B cell (primary cell): ENCODE data around the gene RNF167. TPM values are rescaled to one million over a fixed set of nuclear protein-coding genes. Genes with fewer than 3 reads are reported as not detected.
A peak's percentile ranks its signal among the peaks of the same experiment; 100 is the strongest.

Source experiments
- ATAC-seq: fragments of 200-7000 bp; cut with Tn5 transposase; one replicate; pipeline ENCODE4 v1.10.0; 2021; ENCODE audit warnings: low read depth, mild to moderate bottlenecking, moderate number of reproducible peaks, moderate library complexity
- CTCF ChIA-PET: fragments of 350-600 bp; sonication (Branson Sonifier 250); formaldehyde crosslinking; loops from one replicate; lab custom pipeline; 2021; ENCODE audit warnings: antibody characterized with exemption, inconsistent platforms; lab: Charles Lee
- POLR2A ChIA-PET: fragments of 350-600 bp; sonication (Branson Sonifier 250); formaldehyde crosslinking; loops from one replicate; lab custom pipeline; 2021; ENCODE audit warnings: antibody characterized with exemption; lab: Charles Lee
- DNase-seq: peaks from one replicate; pipeline ENCODE4 v3.0.0; 2013
- H2AFZ ChIP-seq: 2 replicates; pipeline ENCODE4 v1.6.1; 2012; ENCODE audit warnings: mild to moderate bottlenecking, low read depth, low read length; ENCODE audit not compliant: insufficient read depth, poor library complexity, severe bottlenecking
- H3K27ac ChIP-seq, 2 donors: 1 replicate in 1 of 2; 2 replicates in 1 of 2; pipeline ENCODE4 v1.5.1; 2012 to 2013; ENCODE audit warnings: low read length in 2 of 2, mild to moderate bottlenecking in 2 of 2, moderate library complexity in 1 of 2
- H3K27me3 ChIP-seq, 4 experiments: fragments of 200-600 bp in 1 of 4; sonication (generic) in 1 of 4; replicated peaks in 1 of 4; 1 replicate in 2 of 4; 2 replicates in 2 of 4; pipeline versions ENCODE4 v1.6.1 to v1.7.0; 2013 to 2016; ENCODE audit warnings: low read length in 3 of 4, mild to moderate bottlenecking in 2 of 4, mixed read lengths in 1 of 4, moderate library complexity in 1 of 4; ENCODE audit not compliant: insufficient read depth in 4 of 4, control insufficient read depth in 3 of 4; ENCODE audit errors: control extremely low read depth in 1 of 4
- H3K36me3 ChIP-seq, 2 experiments: replicated peaks in 1 of 2; 1 replicate in 1 of 2; 2 replicates in 1 of 2; pipeline versions ENCODE4 v1.6.1 to v1.7.1; 2013; ENCODE audit warnings: low read length in 1 of 2; ENCODE audit not compliant: insufficient read depth in 2 of 2, control insufficient read depth in 1 of 2; ENCODE audit errors: control extremely low read depth in 1 of 2, extremely low read depth in 1 of 2
- H3K4me1 ChIP-seq, 2 donors: fragments of 200-600 bp in 1 of 2; sonication (generic) in 1 of 2; 1 replicate in 1 of 2; 2 replicates in 1 of 2; pipeline versions ENCODE4 v1.5.1 to v1.6.1; 2013 to 2017; ENCODE audit warnings: low read length in 2 of 2; ENCODE audit not compliant: control insufficient read depth in 2 of 2, insufficient read depth in 2 of 2
- H3K4me2 ChIP-seq: replicated peaks from 2 replicates; pipeline ENCODE3; 2012; ENCODE audit warnings: mild to moderate bottlenecking, low read depth, low read length; ENCODE audit not compliant: poor library complexity, severe bottlenecking
- H3K4me3 ChIP-seq, 5 experiments: fragments of 200-600 bp in 1 of 5; sonication (generic) in 1 of 5; 1 replicate in 3 of 5; 2 replicates in 2 of 5; pipeline versions ENCODE4 v1.5.1 to v1.7.0; 2011 to 2016; ENCODE audit warnings: low read length in 4 of 5, mild to moderate bottlenecking in 4 of 5, low read depth in 2 of 5, control low read depth in 1 of 5, moderate library complexity in 1 of 5; ENCODE audit not compliant: insufficient read depth in 1 of 5; ENCODE audit errors: control extremely low read depth in 1 of 5, extremely low read depth in 1 of 5
- H3K79me2 ChIP-seq: fragments of 200-600 bp; sonication (generic); one replicate; pipeline ENCODE4 v1.6.0; 2016; ENCODE audit warnings: low read length; ENCODE audit not compliant: control insufficient read depth, insufficient read depth
- H3K9ac ChIP-seq: fragments of 200-600 bp; sonication (generic); 2 replicates; pipeline ENCODE4 v1.6.1; 2017; ENCODE audit warnings: mild to moderate bottlenecking, low read length, moderate library complexity
- H3K9me3 ChIP-seq, 3 donors: one replicate each; pipeline versions ENCODE4 v1.6.1 to v1.7.1; 2013; ENCODE audit warnings: low read length in 2 of 3; ENCODE audit not compliant: control insufficient read depth in 2 of 3, insufficient read depth in 1 of 3; ENCODE audit errors: control extremely low read depth in 1 of 3
- H4K20me1 ChIP-seq: 2 replicates; pipeline ENCODE4 v1.6.0; 2012; ENCODE audit warnings: mild to moderate bottlenecking, low read length; ENCODE audit not compliant: insufficient read depth, control insufficient read depth, poor library complexity, severe bottlenecking
- H3K27ac Mint-ChIP-seq: one replicate; pipeline ENCODE4 v1.8.0; 2021; ENCODE audit warnings: mixed read lengths
- H3K27me3 Mint-ChIP-seq: one replicate; pipeline ENCODE4 v1.8.0; 2021; ENCODE audit warnings: mixed read lengths
- H3K4me1 Mint-ChIP-seq: one replicate; pipeline ENCODE4 v1.8.0; 2021; ENCODE audit warnings: mixed read lengths
- H3K4me3 Mint-ChIP-seq: one replicate; pipeline ENCODE4 v1.8.0; 2021; ENCODE audit warnings: mixed read lengths
- H3K9me3 Mint-ChIP-seq: one replicate; pipeline ENCODE4 v1.8.0; 2022; ENCODE audit warnings: mixed read lengths; ENCODE audit not compliant: insufficient read depth
- EZH2 ChIP-seq: IDR thresholded peaks from 2 replicates; pipeline ENCODE4 v1.6.1; 2012; ENCODE audit warnings: borderline replicate concordance, low read depth, mild to moderate bottlenecking, moderate library complexity, low read length; ENCODE audit not compliant: insufficient read depth, poor library complexity, severe bottlenecking
- WGBS: methylation state at CpG from one replicate; pipeline ENCODE4 v1.1.5; 2013; ENCODE audit warnings: missing lambda C conversion rate; ENCODE audit not compliant: insufficient coverage; 5-methylcytosine and 5-hydroxymethylcytosine counted together
- intact Hi-C: fragments of 100-400 bp; cut with micrococcal nuclease; formaldehyde crosslinking; loops from one replicate; pipeline ENCODE4 v1.10.0; 2022
- polyA plus RNA-seq: library from polyadenylated mRNA; depleted of rRNA; stranded (reverse); fragments of >200 nt; gene quantifications from 2 replicates; pipeline ENCODE4 v1.2.3, GENCODE V29; 2012
- total RNA-seq, 2 donors: library from RNA; stranded (reverse); fragments of 120-200 nt in 1 of 2; gene quantifications; 1 replicate in 1 of 2; 2 replicates in 1 of 2; pipeline versions ENCODE4 v1.2.3 to v1.2.4, GENCODE V29; 2013 to 2022
- TF ChIP-seq, protein P1 (sequence below): fragments of 200-600 bp; IDR thresholded peaks from one replicate; pipeline ENCODE4 v1.8.0; 2022; ENCODE audit warnings: antibody characterized with exemption, mild to moderate bottlenecking

RNF167 gene
- total and polyA plus RNA-seq, 2 donors (not counting 1 experiment from before 2014, with no cell fraction given) = 143 to 186 TPM

DNA sequence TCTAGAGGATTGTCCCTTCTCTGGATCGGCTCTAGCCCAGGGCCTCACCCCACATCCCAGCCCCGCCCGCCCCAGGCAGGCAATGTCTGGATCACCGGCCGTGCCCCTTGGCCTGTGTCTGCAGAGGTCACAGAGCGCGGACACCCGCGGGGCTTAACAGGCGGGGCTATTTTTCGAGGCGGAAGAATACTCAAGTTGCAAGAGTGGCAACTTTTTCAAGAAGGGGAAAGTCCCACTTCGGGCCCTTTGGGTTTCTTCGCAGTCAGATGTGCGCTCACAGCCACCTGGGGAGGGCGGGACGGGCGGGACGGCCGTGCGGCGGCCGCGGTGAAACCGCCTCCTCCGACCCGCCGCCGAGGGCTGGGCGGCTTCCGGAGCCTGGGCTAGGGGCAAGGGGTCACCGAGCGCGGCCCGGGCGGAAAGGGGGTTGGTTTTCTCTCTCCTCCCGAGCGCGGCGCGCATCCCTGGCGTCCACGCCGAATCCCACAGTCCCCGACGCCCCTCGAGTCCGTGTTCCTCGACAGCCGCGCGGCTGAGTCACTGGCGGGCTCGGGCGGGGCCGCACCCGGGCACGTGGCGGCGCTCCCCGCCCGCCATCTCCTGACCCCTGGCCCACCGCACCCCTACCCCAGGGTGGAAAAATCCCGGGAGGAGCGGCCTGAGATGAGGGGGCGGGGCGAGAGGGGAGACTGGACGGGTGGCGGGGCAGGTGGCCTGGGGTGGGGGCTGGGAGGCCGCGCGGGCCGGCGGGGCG lies 9.4 kb downstream of the RNF167 start:
- ATAC-seq = peak; percentile 38
- no peaks in the 10 kb centered on the region for H3K9me3 ChIP-seq
- ChIA-PET CTCF (interaction anchor here (1.1 to 3.0 kb wide), 3 partner anchors 10 to 39 kb away, joined by 3 to 16 read pairs (median 8); partner anchors contain the start of genes RNF167, SLC25A11 and SPAG7), POLR2A (interaction anchor here (1.0 to 4.9 kb wide), 5 partner anchors 10 to 129 kb away, joined by 3 to 81 read pairs (median 16); partner anchors contain the start of genes INCA1, KIF1C, RNF167 and SLC25A11)
- H3K27me3 Mint-ChIP-seq = no peaks in the 10 kb centered on the region
- peak overlapping the region; percentile 73 to 93 for H3K27ac ChIP-seq
- H3K4me3 ChIP-seq = peak overlapping the region; percentile 59 to 99 (median 96)
- H3K9me3 Mint-ChIP-seq = no peaks in the 10 kb centered on the region
- H3K36me3 ChIP-seq = peaks cover 0 to 24% of the 10 kb centered on the region in 2 experiments
- H4K20me1 ChIP-seq = peaks cover 37% of the 10 kb centered on the region
- peak overlapping the region; percentile 97 for H2AFZ ChIP-seq
- peaks cover 40% of the 10 kb centered on the region for H3K4me1 Mint-ChIP-seq
- H3K9ac ChIP-seq = peak overlapping the region; percentile 97
- H3K79me2 ChIP-seq = peaks cover 44% of the 10 kb centered on the region
- no peaks in the 10 kb centered on the region for H3K27me3 ChIP-seq
- H3K27ac Mint-ChIP-seq = peak overlapping the region; percentile 99
- H3K4me1 ChIP-seq = peaks cover 31 to 39% of the 10 kb centered on the region in 2 donors
- peak; percentile 95 for DNase-seq
- no peak for TF ChIP-seq EZH2
- TF ChIP-seq, protein P1, sequence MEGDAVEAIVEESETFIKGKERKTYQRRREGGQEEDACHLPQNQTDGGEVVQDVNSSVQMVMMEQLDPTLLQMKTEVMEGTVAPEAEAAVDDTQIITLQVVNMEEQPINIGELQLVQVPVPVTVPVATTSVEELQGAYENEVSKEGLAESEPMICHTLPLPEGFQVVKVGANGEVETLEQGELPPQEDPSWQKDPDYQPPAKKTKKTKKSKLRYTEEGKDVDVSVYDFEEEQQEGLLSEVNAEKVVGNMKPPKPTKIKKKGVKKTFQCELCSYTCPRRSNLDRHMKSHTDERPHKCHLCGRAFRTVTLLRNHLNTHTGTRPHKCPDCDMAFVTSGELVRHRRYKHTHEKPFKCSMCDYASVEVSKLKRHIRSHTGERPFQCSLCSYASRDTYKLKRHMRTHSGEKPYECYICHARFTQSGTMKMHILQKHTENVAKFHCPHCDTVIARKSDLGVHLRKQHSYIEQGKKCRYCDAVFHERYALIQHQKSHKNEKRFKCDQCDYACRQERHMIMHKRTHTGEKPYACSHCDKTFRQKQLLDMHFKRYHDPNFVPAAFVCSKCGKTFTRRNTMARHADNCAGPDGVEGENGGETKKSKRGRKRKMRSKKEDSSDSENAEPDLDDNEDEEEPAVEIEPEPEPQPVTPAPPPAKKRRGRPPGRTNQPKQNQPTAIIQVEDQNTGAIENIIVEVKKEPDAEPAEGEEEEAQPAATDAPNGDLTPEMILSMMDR = no peak
- intact Hi-C loops = loop anchor here (1.0 to 10.0 kb wide), 8 partner anchors 18 to 987 kb away; partner anchors contain the start of genes ATP2A3, CAMTA2, MED11 and SPAG7
- under 1% methylated on average over 46 of the region's 75 CpGs for WGBS
- H3K4me2 ChIP-seq = peak overlapping the region; percentile 98
- H3K4me3 Mint-ChIP-seq = peak overlapping the region; percentile 98
